HEK293 (cell line): ENCODE results near the gene MED13L.

Experiments used
- YY1 ChIP-seq: fragments of 450-650 bp; formaldehyde crosslinking; IDR thresholded peaks from 2 replicates; pipeline ENCODE4 v1.5.1; 2018; ENCODE audit warnings: missing biosample characterization, missing genetic modification characterization
- ZBTB7A ChIP-seq: fragments of 450-650 bp; formaldehyde crosslinking; IDR thresholded peaks from 2 replicates; pipeline ENCODE4 v1.5.1; 2016; ENCODE audit warnings: low read depth, missing biosample characterization, missing genetic modification characterization

DNA sequence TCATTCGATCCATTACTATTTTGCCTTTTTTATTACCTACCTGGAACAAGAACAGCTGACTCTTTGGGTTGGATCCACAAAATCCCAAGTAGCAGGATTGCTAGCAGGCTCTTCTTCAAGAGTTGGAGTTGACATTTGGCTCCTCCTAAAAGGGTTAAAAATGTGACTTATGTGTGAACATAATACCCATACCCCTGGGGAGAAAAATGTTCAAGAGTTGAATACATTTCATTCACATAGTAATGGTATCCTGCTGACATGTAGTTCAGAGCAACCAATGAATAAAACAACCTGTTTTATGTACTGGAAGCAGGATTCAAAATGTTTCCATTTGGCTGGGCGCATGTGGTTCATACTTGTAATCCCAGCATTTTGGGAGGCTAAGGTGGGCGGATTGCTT is 264.7 kb downstream of the MED13L start:
- TF ChIP-seq ZBTB7A (no peak), YY1 (tag by site-specific recombination) (no peak)
